ENCODE measurements around the gene GREB1. TPM values are rescaled to one million over a fixed set of nuclear protein-coding genes. Genes with fewer than 3 reads are reported as not detected.

The GREB1 gene
- total RNA-seq, 1 experiment from 2014 or later: 6.2 TPM

DNA sequence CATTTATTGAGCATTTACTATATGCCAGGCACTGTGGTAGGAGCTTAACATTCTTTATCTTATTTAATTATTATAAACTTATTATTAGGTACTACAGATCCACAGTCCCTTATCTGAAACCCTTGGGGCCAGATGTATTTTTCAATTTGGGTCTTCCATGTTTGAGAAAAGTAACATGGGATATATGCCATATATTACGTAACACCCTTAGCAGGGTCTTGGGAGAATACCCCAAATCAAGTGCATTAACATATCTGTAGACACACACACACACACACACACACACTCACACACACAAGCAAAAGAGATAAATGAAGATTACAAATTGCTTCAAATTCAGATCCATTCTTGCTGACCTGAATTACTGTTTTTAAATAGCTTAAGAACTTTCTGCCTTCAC, 122.4 kb downstream of the GREB1 start (continued):
- no peak for TF ChIP-seq ZBTB33 (IDR thresholded peaks at IDR 0.05; ENCODE audit: extremely low read depth, insufficient replicate concordance, low read length)
- no peak for TF ChIP-seq MAX (IDR thresholded peaks at IDR 0.05)

GRCh38 chr2:11656671-11657101, 122.8 kb downstream of the GREB1 start:
- no peaks in the 10 kb centered on the region for H3K9me2 ChIP-seq (ENCODE audit: insufficient read depth)
- ATAC-seq (no peak), DNase-seq (ENCODE audit: low read depth, low spot score) (no peak)
- TF ChIP-seq POLR2AphosphoS5 (IDR thresholded peaks at IDR 0.05; ENCODE audit: low read depth, low read length): no peak
- no peak for TF ChIP-seq EGR1 (IDR thresholded peaks at IDR 0.05; ENCODE audit: low read depth)
- no peak for TF ChIP-seq TCF7L2 (IDR thresholded peaks at IDR 0.05; ENCODE audit: borderline replicate concordance, extremely low read depth, insufficient read depth, insufficient read length)
- no peak for TF ChIP-seq RAD21 (IDR thresholded peaks at IDR 0.05; ENCODE audit: low read depth)
- TF ChIP-seq ZNF274 (IDR thresholded peaks at IDR 0.05; ENCODE audit: low read depth, low read length): no peak
- no peak for TF ChIP-seq EZH2phosphoT487 (IDR thresholded peaks at IDR 0.05; ENCODE audit: borderline replicate concordance)
- no peak for TF ChIP-seq SIN3A (IDR thresholded peaks at IDR 0.05; ENCODE audit: low read depth)
- TF ChIP-seq ZBTB33 (IDR thresholded peaks at IDR 0.05; ENCODE audit: extremely low read depth, insufficient replicate concordance, low read length): no peak
- no peak for TF ChIP-seq CEBPB (IDR thresholded peaks at IDR 0.05; ENCODE audit: low read depth)
- TF ChIP-seq CBX3 (IDR thresholded peaks at IDR 0.05; ENCODE audit: low read depth): no peak
- intact Hi-C loops (cut with micrococcal nuclease): no loop called here
- no peaks in the 10 kb centered on the region for H4K20me1 ChIP-seq (ENCODE audit: insufficient read depth)
- ChIA-PET CTCF (no interaction called here), RAD21 (ENCODE audit: low non-redundant PET in 1 of 2, low total read pairs in 2 of 2, uncharacterized antibody in 2 of 2, unreplicated experiment in 2 of 2) (no interaction called here), POLR2A (no interaction called here)
- no peak overlapping the region for H3K4me3 ChIP-seq (replicated peaks in 1 of 2; ENCODE audit: low read depth in 1 of 2, low read length in 2 of 2)
- H2AFZ ChIP-seq (ENCODE audit: low read depth, low read length, poor library complexity, severe bottlenecking): no peak overlapping the region
- no peak overlapping the region for H3K4me2 ChIP-seq (ENCODE audit: low read length)
- no TSS peak for BruUV-seq (replicated peaks)
- H3K36me3 ChIP-seq (ENCODE audit: control insufficient read depth in 1 of 2, insufficient read depth in 2 of 2, low read length in 2 of 2): no peaks in the 10 kb centered on the region
- H3K9ac ChIP-seq (ENCODE audit: low read length): no peak overlapping the region
- no peaks in the 10 kb centered on the region; the same call in 1 of the 2 replicates for H3K27me3 ChIP-seq (ENCODE audit: insufficient read depth, low read length)
- H3K4me1 ChIP-seq (ENCODE audit: control insufficient read depth in 1 of 2, insufficient read depth in 2 of 2, low read length in 2 of 2): no peaks in the 10 kb centered on the region
- H3K79me2 ChIP-seq (ENCODE audit: insufficient read depth, low read length): no peaks in the 10 kb centered on the region
- no peaks in the 10 kb centered on the region for H3K9me3 ChIP-seq (ENCODE audit: control insufficient read depth in 1 of 2, insufficient read depth in 1 of 2, low read depth in 1 of 2, low read length in 2 of 2)
- H3K27ac ChIP-seq (ENCODE audit: low read depth, low read length): no peak overlapping the region
